Stimulated activated CD4-positive, alpha-beta T cell treated with anti-CD3 and anti-CD28 coated beads, Interleukin-15, amount 100 ng/mL, for 48 hours (primary cell): ENCODE data around the gene FHL3.
A peak's percentile ranks its signal among the peaks of the same experiment; 100 is the strongest.

Source experiments
- DNase-seq, 2 donors: peaks; one replicate each; pipeline ENCODE4 v3.0.0-alpha.2; 2020; ENCODE audit warnings: low read depth in 2 of 2

Gene FHL3

DNA sequence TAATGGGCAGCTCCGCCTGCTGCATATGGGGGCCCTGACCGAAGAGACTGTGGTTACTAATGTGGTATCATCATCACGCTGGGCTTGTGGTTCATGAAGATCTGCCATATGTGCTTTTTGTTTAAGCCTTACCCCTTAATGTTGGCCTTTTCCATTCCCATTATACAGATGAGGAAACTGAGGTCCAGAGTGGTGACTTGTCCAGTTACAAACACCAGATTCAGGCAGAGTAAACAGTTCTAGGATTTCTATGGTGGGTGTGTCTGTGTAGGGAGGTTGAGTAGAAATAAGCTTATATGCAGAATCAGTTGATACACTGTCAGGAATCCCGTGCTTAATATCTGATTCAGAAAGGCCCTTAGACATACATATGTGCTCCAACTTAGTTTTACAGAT, 7.9 kb upstream of the FHL3 start:
- no peak for DNase-seq

DNA sequence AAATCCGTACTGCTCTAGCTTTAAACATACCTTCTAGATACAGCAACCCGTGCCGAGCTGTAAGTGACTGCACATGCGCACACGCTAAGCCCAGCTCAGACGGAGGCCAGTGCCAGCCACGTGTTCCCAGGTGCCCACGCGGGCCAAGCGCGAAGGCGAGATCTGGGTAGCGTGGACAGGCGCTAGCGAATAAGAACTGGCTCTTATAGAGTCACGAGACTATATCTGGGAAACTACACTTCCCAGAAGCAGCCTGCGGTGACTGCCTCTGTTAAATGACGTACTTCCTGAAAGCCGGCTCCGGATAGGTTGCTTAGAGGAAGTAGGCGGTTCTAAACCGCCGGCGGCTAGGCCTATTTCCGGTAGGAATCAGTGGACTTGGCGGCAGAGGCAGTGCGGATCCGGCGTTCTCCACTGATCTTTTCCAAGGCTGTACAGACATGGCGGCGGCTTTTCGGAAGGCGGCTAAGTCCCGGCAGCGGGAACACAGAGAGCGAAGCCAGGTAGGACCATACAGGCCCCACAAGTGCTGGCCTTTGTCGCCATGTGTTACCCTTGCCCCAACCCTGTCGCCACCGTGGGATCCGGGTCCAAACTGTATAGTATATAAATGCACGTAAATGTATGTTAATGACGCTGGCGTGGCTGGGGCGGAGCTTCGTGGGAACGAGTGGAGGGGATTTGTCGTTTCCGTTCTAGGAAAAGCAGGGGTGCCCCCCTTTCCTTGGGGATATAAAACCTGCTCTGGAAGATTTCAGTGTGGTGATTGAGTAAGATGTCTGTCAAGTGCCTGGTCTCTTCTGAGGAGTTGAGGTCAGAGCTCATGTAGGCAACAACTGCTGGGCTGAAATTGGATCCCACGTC, 7.3 kb upstream of the FHL3 start, which contains the start of gene UTP11:
TSS of gene UTP11 (plus strand) at position 372 of the 864 bp plus-strand sequence. CDS start at position 441, 69 bp downstream.
- DNase-seq = peak; percentile 79 to 90

DNA sequence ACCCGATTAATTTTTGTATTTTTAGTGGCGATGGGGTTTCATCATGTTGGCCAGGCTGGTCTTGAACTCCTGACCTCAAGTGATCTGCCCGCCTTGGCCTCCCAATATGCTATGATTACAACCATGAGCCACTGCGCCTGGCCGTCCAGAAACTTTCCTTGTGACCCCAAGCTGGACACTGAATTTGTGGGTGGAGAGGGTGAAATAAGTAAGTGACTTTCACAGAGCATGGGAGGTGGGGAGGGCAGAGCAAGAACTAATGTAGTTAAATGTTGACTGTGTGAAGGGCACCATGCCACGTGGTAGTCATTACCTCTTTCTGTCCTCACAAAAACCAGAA, 4.5 kb upstream of the FHL3 start:
- DNase-seq = no peak

DNA sequence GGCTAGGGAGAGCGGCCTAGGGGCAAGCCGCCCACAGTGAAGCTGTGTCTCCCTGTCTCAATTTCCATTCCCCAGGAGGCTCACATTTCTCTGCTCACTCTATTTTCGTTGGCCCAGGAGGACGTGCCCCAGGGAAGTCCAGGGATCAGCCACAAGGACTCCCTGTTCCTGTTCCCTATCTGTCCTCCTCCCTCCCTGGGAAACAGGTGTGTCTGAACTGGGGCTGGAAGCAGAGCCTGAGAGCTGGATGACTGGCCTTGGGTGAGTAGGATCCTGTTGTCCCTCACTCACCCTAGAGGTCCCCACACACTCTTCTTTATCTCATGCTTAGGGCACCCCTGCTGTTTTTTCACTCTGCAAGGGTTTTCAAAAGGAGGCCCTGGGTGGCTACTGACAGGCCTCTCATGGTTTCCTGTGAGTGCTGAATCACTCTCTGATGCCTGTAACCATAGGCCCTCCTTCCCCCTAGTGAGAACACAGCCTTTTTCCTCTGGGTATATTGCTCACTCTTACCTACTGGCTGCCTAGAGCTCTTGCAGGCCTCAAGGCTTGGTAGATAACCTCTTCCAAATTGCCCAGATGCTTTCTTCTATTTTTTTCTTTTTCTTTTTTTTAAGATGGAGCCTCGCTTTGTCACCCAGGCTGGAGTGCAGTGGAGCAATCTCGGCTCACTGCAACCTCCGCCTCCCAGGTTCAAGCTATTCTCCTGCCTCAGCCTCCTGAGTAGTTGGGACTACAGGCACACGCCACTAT, 4.0 kb upstream of the FHL3 start:
- DNase-seq = peak in 1 of 2 donors; percentile 62

DNA sequence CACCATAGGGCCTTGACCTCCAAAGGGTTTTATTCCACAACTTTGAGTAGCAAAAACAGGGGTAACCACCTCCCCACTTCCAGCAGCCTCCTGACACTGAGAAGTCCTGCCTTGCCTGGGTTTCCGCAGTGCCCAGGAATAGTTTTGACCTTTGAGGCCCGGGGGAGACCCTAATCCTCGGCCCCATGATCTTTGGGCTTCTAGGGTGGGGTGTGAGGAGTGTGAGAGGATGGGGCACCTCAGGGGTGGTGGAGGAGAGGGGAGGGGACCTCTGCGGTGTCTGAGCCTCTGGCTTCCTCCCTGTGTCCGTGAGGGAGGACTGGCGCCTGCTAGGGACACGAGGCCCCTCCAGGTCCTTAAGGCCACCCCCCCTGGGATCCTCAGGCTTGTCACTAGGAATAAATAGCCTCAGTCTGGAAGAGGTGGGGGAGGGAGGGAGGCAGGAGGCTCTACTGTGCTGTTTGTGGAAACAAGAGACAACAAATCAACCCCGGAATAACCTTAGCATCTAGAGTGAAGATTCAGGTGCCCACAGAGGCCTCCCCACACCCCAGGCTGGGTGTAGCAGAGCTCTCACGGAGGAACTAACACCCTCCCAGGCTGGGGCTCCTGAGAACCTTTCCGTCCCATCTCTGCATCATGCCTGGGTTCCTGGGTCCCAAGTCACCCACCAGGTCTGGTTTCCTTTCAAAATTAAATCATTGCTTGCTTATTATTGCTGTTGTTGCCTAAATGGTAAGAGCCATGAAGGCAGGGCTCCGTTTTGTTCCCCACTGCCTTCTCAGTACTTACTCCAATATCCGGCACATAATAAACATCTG, 904 bp upstream of the FHL3 start:
- no peak for DNase-seq

DNA sequence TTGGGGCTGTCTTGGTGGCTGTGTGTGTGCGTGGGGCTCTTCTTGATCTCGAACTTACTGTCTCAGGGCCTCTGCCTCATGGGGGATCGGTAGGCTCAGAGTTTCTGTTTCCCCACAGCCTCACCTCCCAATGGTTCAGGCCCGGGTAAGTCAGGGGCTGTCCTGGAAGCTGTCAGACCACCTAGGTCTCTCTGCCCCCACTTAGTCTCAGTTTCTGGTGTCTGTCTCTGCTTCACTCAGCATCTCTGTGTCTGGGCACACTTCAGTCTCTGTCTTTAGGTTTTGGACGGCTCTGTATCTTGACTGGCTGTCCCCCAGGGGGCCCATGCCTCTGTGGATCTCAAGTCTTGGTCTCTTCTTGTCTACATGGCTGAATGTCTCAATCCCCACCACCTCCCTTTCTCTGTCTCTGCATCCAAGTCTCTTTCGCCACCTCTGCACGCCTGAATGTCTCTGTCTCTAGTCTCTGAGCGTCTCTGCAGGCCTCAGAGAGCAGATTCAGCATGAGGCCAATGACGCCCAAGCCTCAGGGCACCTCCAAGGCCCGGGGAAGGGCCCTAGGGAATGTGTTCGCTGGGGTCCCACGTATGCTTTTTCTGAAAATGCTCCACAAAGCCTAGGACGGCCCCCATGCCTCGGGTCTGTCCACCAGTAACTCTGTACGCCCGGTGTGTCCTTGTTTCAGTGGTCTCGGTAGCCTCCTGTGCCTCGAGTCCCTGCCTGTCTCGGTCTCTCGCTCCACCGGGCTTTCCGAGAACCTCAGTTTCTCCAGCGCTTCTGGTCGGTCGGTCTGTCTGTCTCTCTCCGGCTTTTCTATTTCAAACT, 818 bp downstream of the FHL3 start:
- no peak for DNase-seq

DNA sequence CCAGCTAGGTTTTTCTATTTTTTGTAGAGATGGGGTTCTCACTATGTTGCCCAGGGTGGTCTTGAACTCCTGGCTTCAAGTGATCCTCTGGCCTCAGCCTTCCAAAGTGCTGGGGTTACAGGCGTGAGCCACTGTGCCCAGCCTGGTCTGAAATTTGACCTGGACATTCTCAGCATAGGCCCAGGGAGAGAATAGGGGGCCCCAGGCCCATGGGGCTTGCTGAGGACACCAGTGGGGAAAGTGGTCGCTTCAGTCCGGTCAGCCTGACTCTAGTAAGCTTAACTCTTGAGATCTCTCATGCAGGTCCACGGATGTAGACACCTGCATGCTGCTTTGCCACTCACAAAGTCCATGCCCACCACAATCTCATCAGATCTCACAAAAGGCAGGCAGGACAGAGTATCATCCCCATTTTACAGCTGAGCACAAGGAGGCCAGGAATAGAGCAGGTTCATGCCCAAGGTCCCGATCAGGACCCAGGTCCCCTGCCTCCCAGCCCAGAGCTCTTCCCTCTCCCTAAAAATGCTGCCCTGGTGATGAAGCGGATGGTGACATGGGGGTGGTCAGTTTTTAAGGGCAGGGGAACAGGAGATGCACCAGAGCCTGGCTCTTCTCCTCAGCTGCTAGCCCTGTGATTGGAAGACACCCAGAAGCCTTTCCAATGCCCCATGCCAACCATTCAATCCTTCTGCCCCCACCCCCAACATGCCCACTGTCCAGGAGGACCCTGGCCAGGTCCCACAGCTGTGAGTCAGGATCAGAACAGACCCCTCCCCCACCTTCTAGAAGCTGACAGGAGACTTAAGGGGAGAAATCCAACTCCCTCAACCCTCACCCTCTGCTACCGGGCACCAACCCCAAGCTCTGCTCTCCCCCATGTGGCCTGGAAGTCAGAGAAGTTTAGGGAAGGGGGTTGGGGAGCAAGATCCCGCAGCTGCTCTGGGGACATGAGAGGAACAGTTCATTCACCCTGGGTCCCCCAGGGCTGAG, 1.8 kb downstream of the FHL3 start:
- DNase-seq = no peak

DNA sequence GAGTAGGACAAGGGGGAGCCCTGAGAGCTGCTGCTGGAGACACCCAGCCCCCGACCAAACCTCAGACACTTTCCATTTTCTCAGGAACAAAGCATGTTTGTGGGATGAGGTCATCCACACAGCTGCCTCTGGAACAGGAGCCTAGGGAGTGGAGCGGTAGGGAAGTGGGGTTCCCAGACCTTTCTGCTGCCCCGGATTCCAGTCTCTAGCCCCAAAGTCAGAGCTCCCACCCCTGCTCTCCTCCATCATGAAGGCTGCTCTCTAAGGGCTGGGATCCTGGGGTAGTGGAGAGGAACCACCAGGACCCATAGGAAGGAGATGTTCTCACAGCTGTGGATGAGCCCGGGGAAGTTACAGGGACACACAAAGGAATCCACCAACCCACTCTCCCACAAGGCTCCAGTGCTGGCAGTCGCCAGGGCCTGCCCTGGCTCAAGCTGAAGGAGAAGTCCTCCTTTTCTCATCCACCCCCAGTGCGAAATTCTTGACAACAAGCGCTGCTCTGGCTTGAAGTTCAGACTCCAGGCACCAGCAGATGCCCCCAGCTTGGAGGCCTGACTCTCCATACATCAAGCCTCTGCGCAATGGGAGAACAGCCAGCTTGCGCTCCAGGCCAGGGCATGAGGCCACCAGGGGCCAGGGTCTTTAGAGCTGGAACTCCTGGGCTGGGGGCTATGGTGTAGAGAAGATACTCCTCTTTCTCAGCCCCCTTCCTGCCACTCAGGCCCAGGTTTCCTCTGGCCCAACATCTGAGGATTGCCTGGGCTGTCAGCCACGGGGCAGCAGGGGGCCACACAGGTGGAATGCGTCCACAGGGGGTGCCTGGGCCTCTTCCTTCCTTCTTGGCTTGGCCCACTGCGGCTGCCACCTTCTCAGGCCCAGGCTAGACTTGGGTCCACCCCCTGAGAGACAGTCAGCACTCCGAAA, 4.5 kb downstream of the FHL3 start:
- no peak for DNase-seq

DNA sequence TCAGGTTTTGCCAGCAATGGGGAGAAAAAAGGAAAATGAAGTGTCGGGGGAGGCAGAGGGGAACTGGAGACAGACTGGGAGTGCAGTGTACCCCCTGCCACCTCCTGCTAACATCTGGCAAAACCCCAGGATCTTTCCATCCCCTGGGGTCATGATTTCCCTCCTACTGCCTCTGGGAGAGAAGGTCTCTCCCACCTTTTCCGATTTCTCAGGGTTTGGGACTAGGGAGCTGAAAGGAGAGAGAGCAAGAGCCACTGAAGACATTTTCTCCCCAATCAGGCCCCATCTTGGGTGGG, 5.1 kb downstream of the FHL3 start:
- no peak for DNase-seq

DNA sequence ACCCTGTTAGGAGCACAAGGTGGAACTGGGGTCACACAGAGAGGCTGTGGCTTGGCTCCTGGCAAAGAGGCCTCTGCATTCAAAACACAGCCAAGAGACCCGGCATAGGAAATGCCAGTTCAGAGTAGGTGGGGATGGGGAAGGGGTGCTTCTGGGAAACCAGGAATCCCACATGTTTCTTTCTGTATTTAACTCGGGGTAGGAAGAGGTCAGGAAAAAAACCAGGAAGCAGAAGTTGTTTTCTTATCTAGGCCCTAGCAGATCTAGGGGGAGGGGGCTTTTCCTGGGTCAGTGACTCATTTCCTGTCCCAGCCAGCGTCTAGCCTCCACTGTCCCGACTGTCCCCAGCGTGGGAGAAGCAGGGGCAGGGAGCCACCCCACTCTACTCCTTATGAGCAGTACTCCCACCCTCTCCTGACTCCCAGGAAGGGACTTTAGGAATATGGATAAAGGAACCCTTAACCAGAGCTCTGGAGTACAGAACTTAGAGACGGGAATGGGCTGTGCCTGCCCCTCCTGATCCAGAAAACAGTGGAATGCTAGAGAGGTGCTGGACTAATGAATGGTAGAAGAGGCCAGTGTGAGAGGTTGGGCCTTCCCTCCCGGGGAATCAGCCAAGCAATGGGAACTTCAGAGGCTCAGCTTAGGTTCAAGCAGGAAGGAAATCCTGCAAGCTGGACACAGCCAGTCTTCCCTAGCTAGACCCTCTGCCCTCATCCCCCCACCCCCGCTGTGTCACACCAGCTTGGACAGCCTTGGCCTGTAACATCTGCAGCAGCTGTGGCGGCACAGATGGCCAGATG, 5.7 kb downstream of the FHL3 start:
- no peak for DNase-seq

DNA sequence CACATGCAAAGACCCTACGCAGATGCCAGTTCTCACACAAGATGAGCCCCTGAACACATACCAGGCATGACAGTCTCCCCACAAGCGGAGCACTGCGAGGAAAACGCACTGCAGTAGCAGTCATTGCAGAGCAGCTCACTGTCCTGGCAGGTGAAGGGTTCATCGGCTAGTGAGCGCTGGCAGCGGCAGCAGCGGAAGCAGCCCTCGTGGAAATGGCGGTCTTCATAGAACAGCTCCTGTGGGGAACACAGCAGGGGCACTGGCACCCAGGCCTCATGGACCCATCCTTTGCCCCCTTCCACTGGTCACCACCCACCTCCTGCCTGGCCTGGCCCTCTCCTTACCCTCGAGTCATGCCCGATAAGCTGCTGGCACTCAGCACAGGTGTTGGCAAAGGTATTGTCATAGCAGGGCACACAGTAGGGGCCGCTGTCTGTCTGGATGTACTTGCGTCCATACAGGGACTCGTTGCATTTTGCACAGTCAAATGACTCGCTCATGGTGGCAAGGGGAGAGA, 6.3 kb downstream of the FHL3 start:
- DNase-seq = no peak

DNA sequence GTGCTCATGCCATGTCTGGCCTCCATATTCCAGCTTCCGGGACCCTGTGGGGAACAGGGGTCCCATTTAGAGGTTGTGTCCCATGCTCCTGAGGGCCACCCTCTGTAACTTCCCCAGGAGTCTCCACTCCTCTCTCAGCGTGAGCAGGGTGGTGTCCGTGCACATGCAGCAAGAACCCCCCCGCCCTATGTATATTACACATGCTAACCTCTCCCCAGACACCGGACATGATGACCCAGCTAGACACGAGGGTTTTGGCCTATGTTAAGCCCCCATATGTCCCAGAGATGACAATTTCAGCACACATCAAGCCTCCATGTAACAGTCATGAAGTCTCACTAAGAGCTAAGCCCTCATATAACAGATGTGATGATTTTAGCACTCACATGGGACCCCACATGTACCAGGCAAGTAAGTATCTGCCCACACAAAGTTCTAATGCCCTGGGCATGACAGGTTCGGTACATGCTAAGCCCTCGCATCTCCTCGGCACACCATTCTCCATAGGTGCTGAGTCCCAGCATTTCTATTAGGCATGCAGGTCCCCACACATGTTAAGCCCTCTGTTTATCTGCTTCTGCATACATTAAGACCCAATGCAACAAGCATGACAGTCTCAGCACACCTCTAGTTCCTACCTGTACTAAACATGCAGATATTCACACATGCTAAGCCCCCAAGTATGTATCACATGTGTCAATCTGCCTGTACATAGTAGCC, 7.1 kb downstream of the FHL3 start:
- no peak for DNase-seq

DNA sequence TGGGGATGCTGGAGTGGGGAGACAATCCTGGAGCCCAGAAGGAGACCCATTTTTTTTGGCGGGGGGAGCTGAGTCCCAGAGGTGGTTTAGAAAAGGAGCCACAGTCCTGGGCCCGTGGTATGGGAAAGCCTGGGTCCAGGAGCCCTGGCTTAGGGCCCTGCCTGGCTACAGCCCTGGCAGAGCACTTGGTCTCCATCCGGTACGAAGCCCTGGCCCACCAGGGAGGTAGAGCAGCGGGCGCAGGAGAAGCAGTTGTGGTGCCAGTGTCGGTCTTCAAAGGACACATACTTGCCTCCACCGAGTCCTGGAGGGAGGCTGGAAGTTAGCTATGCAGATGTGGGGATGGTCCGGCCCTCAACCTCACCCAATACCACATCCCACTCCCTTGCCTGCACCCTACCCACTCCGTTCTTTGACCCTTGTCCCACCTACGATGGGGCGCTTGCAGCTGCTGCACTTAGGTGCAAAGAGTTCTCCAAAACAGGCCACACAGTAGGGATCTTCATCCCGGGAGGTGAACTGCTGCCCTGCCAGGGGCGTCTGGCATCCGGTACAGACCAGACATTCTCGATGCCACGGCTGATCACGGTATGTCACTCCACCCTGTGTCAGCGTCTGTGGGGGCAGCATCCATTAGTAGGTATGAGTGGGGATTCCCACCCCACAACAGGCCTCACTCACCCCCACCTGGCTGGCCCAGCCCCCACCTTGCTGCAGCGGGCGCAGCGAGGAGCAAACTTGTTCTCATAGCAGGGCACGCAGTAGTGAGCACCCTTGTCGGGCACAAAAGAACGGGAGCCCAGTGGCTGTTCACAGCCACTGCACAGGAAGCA, 7.8 kb downstream of the FHL3 start:
- DNase-seq = no peak

DNA sequence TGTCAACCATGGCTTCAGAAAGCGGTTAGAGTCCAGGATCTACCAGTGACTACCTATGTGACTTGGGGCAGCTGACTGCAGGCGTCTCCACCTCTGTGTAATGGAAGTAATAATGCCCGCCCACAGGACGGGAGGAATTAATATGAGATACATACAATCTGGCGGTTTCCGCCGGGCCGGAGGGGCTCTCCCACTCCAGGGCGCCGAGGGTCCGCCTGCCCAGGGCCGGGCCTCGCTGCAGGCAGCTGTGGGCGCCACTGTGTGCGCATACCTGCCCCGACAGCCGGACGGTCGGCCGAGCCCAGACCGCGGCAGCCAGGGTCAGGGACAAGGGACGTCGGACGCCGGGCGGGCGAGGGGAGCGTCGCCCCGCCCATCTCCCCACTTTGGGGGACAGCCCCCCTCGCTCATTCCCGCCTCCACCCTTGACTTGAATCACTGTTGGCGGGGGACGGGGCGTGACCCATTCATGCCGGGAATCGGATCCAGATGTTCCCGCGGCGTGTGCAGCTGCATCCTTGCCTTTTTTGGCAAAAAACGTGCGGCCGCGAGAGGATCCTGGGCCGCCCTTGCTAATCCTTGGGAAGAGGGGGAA, 9.5 kb downstream of the FHL3 start:
- no peak for DNase-seq

DNA sequence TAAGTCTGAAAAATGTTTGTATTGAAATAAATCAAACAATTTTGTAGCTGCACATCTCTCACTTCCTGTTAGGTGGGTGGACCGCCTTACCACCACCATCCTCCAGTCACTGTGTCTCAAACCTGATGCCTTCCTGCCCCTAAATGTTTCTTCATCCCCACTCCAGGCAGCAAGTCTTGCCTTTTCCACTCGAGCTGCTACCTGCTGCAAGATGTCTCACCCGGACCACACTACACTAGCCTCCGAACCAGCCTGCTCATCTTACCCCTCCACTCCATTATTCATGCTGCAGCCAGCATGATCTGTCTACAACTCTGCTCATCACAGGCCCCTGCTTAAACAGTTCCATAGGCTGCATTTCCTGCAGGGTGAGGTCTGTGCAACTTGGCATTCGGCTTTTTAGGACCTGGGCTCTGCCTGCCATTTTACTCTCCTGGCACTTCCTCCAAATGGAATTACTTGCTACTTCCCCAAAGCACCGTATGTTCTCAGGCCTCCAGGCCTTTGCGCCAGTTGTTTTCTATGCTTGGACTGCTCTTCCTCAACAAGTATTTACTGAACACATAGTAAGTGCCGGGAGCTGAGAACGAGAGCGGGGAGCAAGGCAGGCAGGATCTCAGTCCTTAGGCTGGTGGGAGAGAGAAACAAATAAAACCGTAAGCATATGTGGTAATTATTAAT, 10.3 kb downstream of the FHL3 start:
- DNase-seq = no peak
